Activated CD8-positive, alpha-beta memory T cell treated with anti-CD3 and anti-CD28 coated beads for 4 hours (primary cell): Measurements from ENCODE around the gene ATXN7.

Source experiments
- DNase-seq, 2 donors: peaks; one replicate each; pipeline ENCODE4 v3.0.0-alpha.2; 2020; ENCODE audit warnings: low read depth in 2 of 2

Gene ATXN7

GRCh38 chr3:63908081-63908736 is 44.5 kb downstream of the ATXN7 start:
- no peak for DNase-seq

- DNase-seq, result no peak
Observed at GRCh38 chr3:63908776-63909175, 45.1 kb downstream of the ATXN7 start.

GRCh38 chr3:63909431-63909830 is 45.8 kb downstream of the ATXN7 start:
- DNase-seq, result no peak

GRCh38 chr3:63910001-63910400 is 46.3 kb downstream of the ATXN7 start:
- DNase-seq, result no peak

- DNase-seq, result no peak
Observed at GRCh38 chr3:63910891-63911290, 47.2 kb downstream of the ATXN7 start.

- DNase-seq, result no peak
Observed at GRCh38 chr3:63911509-63911872, 47.8 kb downstream of the ATXN7 start.

- peak; percentile 73 to 77 for DNase-seq
Observed at GRCh38 chr3:63911873-63912767, 48.5 kb downstream of the ATXN7 start, which contains the start of gene SCAANT1. Gene SCAANT1, minus strand, starts transcription at chr3:63912383.

GRCh38 chr3:63912768-63913588 is 49.3 kb downstream of the ATXN7 start:
- peak; percentile 30 to 33 for DNase-seq

- DNase-seq, result no peak
Observed at GRCh38 chr3:63914312-63914711, 50.6 kb downstream of the ATXN7 start.

GRCh38 chr3:63918321-63918720 is 54.7 kb downstream of the ATXN7 start:
- DNase-seq, result no peak

GRCh38 chr3:63920001-63920400 is 56.3 kb downstream of the ATXN7 start:
- DNase-seq, result no peak

- no peak for DNase-seq
Observed at GRCh38 chr3:63921741-63922482, 58.2 kb downstream of the ATXN7 start.

GRCh38 chr3:63922491-63923199 is 59.0 kb downstream of the ATXN7 start:
- DNase-seq, result no peak

- no peak for DNase-seq
Observed at GRCh38 chr3:63926309-63926708, 62.6 kb downstream of the ATXN7 start.

- DNase-seq, result no peak
Observed at GRCh38 chr3:63927422-63928280, 64.0 kb downstream of the ATXN7 start.

GRCh38 chr3:63931290-63931689 is 67.6 kb downstream of the ATXN7 start:
- DNase-seq, result no peak

GRCh38 chr3:63932509-63933212 is 69.0 kb downstream of the ATXN7 start:
- no peak for DNase-seq

GRCh38 chr3:63933459-63933858 is 69.8 kb downstream of the ATXN7 start:
- DNase-seq, result no peak
